ENCODE measurements around the gene MYL5.

DNA sequence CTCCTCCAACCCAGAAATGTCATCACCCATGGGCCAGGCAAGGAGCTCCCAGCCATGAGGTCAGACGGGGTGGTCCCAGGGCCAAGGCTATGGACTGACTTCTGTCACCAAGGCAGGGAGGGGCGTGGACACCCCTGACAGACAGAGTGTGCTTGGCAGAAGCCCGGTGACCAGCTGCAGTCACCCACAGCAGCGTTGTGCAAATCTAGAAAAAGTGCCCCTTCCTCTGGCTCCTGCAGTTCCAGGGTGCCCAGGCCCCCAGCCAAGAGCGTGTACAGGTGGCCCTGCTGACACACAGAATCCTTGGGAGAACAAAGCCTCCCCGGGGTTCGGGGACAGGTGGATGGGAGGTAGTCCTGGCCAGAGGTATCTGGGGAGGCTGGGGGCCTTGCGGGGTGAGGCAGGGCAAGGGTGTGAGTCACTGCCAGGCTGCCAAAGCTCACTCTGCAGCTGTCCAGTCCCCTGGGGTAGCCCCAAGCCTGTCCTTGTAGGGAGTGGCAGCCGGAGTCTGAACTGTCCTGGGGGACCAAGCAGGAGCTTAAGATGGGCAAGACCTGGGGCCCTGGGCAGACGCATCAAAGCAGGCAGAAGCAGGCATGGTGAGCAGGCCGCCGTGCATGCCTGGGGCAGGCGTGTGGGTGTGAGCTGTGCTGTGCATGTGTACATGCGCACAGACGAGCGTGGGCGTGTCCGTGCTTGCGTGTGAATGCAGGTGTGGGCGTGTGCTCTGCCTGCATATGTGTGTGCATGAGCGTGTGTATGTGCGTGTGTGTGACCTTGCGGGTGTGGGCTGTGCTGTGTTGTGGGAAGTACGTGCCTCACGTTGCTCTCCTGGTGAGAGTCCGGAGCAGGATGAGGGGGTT is 3.3 kb downstream of the MYL5 start:
- TF ChIP-seq, protein P1, sequence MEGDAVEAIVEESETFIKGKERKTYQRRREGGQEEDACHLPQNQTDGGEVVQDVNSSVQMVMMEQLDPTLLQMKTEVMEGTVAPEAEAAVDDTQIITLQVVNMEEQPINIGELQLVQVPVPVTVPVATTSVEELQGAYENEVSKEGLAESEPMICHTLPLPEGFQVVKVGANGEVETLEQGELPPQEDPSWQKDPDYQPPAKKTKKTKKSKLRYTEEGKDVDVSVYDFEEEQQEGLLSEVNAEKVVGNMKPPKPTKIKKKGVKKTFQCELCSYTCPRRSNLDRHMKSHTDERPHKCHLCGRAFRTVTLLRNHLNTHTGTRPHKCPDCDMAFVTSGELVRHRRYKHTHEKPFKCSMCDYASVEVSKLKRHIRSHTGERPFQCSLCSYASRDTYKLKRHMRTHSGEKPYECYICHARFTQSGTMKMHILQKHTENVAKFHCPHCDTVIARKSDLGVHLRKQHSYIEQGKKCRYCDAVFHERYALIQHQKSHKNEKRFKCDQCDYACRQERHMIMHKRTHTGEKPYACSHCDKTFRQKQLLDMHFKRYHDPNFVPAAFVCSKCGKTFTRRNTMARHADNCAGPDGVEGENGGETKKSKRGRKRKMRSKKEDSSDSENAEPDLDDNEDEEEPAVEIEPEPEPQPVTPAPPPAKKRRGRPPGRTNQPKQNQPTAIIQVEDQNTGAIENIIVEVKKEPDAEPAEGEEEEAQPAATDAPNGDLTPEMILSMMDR (IDR thresholded peaks at IDR 0.05; ENCODE audit: low read depth, low read length, missing input control): no peak
- TF ChIP-seq, protein P2, sequence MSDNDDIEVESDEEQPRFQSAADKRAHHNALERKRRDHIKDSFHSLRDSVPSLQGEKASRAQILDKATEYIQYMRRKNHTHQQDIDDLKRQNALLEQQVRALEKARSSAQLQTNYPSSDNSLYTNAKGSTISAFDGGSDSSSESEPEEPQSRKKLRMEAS (IDR thresholded peaks at IDR 0.05): no peak
- TF ChIP-seq RAD21 (IDR thresholded peaks at IDR 0.05) (no peak), FOXA1 (IDR thresholded peaks at IDR 0.05) (no peak), RXRA (IDR thresholded peaks at IDR 0.05) (no peak), HNF4A (conservative IDR thresholded peaks at IDR 0.05) (no peak), SP1 (IDR thresholded peaks at IDR 0.05) (no peak), EGR1 (IDR thresholded peaks at IDR 0.05; ENCODE audit: low read depth in 2 of 2) (no peak), JUND (IDR thresholded peaks at IDR 0.05) (no peak), GABPA (IDR thresholded peaks at IDR 0.05 in 1 of 2, conservative IDR thresholded peaks at IDR 0.05 in 1 of 2) (no peak), YY1 (IDR thresholded peaks at IDR 0.05) (no peak)
- TF ChIP-seq, protein P3, sequence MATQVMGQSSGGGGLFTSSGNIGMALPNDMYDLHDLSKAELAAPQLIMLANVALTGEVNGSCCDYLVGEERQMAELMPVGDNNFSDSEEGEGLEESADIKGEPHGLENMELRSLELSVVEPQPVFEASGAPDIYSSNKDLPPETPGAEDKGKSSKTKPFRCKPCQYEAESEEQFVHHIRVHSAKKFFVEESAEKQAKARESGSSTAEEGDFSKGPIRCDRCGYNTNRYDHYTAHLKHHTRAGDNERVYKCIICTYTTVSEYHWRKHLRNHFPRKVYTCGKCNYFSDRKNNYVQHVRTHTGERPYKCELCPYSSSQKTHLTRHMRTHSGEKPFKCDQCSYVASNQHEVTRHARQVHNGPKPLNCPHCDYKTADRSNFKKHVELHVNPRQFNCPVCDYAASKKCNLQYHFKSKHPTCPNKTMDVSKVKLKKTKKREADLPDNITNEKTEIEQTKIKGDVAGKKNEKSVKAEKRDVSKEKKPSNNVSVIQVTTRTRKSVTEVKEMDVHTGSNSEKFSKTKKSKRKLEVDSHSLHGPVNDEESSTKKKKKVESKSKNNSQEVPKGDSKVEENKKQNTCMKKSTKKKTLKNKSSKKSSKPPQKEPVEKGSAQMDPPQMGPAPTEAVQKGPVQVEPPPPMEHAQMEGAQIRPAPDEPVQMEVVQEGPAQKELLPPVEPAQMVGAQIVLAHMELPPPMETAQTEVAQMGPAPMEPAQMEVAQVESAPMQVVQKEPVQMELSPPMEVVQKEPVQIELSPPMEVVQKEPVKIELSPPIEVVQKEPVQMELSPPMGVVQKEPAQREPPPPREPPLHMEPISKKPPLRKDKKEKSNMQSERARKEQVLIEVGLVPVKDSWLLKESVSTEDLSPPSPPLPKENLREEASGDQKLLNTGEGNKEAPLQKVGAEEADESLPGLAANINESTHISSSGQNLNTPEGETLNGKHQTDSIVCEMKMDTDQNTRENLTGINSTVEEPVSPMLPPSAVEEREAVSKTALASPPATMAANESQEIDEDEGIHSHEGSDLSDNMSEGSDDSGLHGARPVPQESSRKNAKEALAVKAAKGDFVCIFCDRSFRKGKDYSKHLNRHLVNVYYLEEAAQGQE (IDR thresholded peaks at IDR 0.05): no peak
- TF ChIP-seq, protein P4, sequence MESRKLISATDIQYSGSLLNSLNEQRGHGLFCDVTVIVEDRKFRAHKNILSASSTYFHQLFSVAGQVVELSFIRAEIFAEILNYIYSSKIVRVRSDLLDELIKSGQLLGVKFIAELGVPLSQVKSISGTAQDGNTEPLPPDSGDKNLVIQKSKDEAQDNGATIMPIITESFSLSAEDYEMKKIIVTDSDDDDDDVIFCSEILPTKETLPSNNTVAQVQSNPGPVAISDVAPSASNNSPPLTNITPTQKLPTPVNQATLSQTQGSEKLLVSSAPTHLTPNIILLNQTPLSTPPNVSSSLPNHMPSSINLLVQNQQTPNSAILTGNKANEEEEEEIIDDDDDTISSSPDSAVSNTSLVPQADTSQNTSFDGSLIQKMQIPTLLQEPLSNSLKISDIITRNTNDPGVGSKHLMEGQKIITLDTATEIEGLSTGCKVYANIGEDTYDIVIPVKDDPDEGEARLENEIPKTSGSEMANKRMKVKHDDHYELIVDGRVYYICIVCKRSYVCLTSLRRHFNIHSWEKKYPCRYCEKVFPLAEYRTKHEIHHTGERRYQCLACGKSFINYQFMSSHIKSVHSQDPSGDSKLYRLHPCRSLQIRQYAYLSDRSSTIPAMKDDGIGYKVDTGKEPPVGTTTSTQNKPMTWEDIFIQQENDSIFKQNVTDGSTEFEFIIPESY (IDR thresholded peaks at IDR 0.05): no peak

Measured in liver (tissue), 3 donors.